ENCODE measurements around the gene EYS. TPM values are rescaled to one million over a fixed set of nuclear protein-coding genes. Genes with fewer than 3 reads are reported as not detected.

The EYS gene
- total and polyA plus RNA-seq, 2 donors, result 4.4 TPM; not detected in 1

DNA sequence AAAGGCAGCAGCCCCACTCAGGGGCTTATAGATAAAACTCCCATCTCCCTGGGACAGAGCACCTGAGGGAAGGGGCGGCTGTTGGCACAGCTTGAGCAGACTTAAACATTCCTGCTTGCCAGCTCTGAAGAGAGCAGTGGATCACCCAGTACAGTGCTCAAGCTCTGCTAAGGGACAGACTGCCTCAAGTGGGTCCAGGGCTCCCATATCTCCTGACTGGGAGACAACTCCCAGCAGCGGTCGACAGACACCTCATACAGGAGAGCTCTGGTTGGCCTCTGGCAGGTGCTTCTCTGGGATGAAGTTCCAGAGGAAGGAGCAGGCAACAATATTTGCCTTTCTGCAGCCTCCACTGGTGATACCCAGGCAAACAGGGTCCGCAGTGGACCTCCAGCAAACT is 810.1 kb downstream of the EYS start:
- H3K36me3 ChIP-seq (ENCODE audit: insufficient read depth), result no peaks in the 10 kb centered on the region
- H3K4me1 ChIP-seq (ENCODE audit: insufficient read depth), result no peaks in the 10 kb centered on the region
- 96% methylated on average over 4 of the region's 4 CpGs for WGBS
- H3K4me3 ChIP-seq (ENCODE audit: low read depth, low read length), result no peak overlapping the region
- DNase-seq (ENCODE audit: extremely low spot score), result no peak
- H3K27ac ChIP-seq (ENCODE audit: low read depth), result no peak overlapping the region

- no peak for DNase-seq (ENCODE audit: extremely low spot score)
- 94% methylated on average over 3 of the region's 3 CpGs for WGBS
- Histone ChIP-seq H3K36me3 (ENCODE audit: insufficient read depth) (no peaks in the 10 kb centered on the region), H3K27ac (ENCODE audit: low read depth) (no peak overlapping the region), H3K4me1 (ENCODE audit: insufficient read depth) (no peaks in the 10 kb centered on the region), H3K4me3 (ENCODE audit: low read depth, low read length) (no peak overlapping the region)
Observed at GRCh38 chr6:64895945-64896344, 811.1 kb downstream of the EYS start.

DNA sequence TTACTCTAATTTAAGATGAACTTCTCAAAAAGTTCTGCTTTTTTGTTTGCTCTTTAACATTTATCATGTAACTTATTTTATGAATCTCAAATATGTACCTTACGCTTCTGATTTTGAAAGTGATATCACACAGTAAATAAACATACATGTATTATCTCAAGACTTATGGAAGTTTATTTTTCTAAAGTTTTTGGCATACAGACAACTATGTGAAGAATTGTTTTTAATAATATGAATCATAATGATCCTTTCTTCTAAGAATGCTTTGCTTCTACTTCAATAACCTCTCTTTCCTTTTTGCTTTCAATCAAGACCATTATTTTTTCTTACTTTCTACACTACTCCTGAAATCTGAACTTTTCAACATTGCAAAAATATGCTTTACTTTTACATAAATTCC is 816.4 kb downstream of the EYS start:
- 60% methylated on average over 1 of the region's 1 CpG for WGBS
- H3K27ac ChIP-seq (ENCODE audit: low read depth), result no peak overlapping the region
- no peaks in the 10 kb centered on the region for H3K4me1 ChIP-seq (ENCODE audit: insufficient read depth)
- H3K4me3 ChIP-seq (ENCODE audit: low read depth, low read length), result no peak overlapping the region
- no peaks in the 10 kb centered on the region for H3K36me3 ChIP-seq (ENCODE audit: insufficient read depth)
- DNase-seq (ENCODE audit: extremely low spot score), result no peak

GRCh38 chr6:64889144-64889543 is 817.9 kb downstream of the EYS start:
- Histone ChIP-seq H3K4me3 (ENCODE audit: low read depth, low read length) (no peak overlapping the region), H3K36me3 (ENCODE audit: insufficient read depth) (no peaks in the 10 kb centered on the region), H3K4me1 (ENCODE audit: insufficient read depth) (no peaks in the 10 kb centered on the region), H3K27ac (ENCODE audit: low read depth) (no peak overlapping the region)
- WGBS, result 96% methylated on average over 3 of the region's 3 CpGs
- no peak for DNase-seq (ENCODE audit: extremely low spot score)

DNA sequence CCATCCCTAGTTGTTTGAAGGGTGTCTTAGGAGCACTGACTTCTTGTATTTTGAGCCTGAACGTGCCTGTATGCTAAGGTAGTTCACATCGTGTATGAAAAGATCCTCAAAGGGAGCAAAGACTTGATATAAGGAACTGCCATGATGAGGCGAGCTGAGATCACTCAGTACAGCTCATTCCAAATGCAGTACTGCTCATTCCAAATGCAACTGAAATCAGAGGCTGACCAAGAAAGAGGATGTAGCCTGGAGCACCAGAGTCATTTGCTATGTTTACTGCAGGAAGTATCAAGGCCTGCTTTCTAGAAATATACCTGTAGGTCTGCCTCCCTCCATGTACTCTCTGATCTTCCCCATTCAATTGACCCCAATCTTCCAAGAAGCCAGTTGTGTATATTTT is 832.2 kb downstream of the EYS start:
- no peaks in the 10 kb centered on the region for H3K36me3 ChIP-seq (ENCODE audit: insufficient read depth)
- no peaks in the 10 kb centered on the region for H3K4me1 ChIP-seq (ENCODE audit: insufficient read depth)
- WGBS, result 89% methylated on average over 3 of the region's 3 CpGs
- DNase-seq (ENCODE audit: extremely low spot score), result no peak
- no peak overlapping the region for H3K27ac ChIP-seq (ENCODE audit: low read depth)
- H3K4me3 ChIP-seq (ENCODE audit: low read depth, low read length), result no peak overlapping the region

- DNase-seq (ENCODE audit: extremely low spot score), result no peak
Observed at GRCh38 chr6:64872633-64873032, 834.4 kb downstream of the EYS start.

DNA sequence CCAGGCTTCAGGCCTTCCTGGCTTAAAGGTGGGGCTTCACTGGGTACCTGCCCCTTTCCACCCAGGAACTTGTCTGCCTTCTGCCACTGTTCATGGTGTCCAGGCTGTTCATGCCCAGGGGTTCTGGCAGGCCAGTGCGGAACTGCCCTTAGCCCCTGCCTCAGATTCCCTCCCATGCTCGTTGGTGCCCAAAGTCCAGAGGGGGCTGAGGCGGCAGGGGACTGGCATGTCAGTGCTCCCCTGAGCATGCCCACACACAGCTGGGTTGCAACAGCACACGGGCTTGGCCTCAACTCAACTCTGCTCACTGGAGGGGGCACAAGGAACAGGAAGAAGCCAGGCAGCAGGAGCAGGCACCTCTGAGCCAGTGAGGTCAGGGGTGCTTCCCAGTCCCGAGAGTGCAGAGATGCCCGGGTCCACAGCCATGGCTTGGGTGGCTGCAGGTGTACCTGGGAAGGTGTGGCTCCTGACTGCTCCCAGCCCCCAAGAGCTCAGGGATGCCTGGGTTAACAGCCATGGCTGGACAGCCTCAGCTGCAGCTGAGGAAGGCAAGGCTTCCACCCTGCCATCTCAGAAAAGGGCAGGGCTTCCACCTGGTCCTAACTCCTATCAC is 845.9 kb downstream of the EYS start:
- no peaks in the 10 kb centered on the region for H3K36me3 ChIP-seq (ENCODE audit: insufficient read depth)
- no peaks in the 10 kb centered on the region for H3K4me1 ChIP-seq (ENCODE audit: insufficient read depth)
- 92% methylated on average over 6 of the region's 6 CpGs for WGBS
- no peak overlapping the region for H3K4me3 ChIP-seq (ENCODE audit: low read depth, low read length)
- H3K27ac ChIP-seq (ENCODE audit: low read depth), result no peak overlapping the region
- no peak for DNase-seq (ENCODE audit: extremely low spot score)

More at GRCh38 chr6:64872633-64873032, 834.4 kb downstream of the EYS start:
- Histone ChIP-seq H3K4me1 (ENCODE audit: insufficient read depth) (no peaks in the 10 kb centered on the region), H3K27ac (ENCODE audit: low read depth) (no peak overlapping the region), H3K36me3 (ENCODE audit: insufficient read depth) (no peaks in the 10 kb centered on the region), H3K4me3 (ENCODE audit: low read depth, low read length) (no peak overlapping the region)

GRCh38 chr6:64860203-64860602 is 846.8 kb downstream of the EYS start:
- Histone ChIP-seq H3K4me3 (ENCODE audit: low read depth, low read length) (no peak overlapping the region), H3K27ac (ENCODE audit: low read depth) (no peak overlapping the region), H3K36me3 (ENCODE audit: insufficient read depth) (no peaks in the 10 kb centered on the region), H3K4me1 (ENCODE audit: insufficient read depth) (no peaks in the 10 kb centered on the region)
- WGBS, result 96% methylated on average over 2 of the region's 2 CpGs
- DNase-seq (ENCODE audit: extremely low spot score), result no peak

GRCh38 chr6:64850121-64850520 is 856.9 kb downstream of the EYS start:
- Histone ChIP-seq H3K4me3 (ENCODE audit: low read depth, low read length) (no peak overlapping the region), H3K27ac (ENCODE audit: low read depth) (no peak overlapping the region), H3K4me1 (ENCODE audit: insufficient read depth) (no peaks in the 10 kb centered on the region), H3K36me3 (ENCODE audit: insufficient read depth) (no peaks in the 10 kb centered on the region)
- 85% methylated on average over 1 of the region's 1 CpG for WGBS
- DNase-seq (ENCODE audit: extremely low spot score), result no peak

DNA sequence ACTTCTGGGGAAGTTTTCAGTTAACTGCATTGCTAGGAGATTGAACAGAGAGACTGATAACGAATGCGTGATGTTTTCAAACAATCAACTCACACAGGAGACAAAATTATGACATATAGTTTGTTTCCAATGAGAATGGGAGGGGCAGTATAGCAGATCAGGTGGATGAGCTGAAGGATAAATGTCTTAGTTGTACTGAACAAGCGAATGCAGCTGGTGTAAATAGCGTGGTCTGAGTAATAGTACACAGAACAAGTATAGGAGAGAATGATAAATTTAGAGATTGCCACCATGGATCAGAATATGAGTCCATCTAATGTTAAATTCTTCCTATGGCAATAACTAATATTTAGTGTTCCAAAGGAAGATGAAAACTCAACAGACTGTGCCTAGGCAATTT is 858.6 kb downstream of the EYS start:
- WGBS, result 91% methylated on average over 4 of the region's 4 CpGs
- Histone ChIP-seq H3K27ac (ENCODE audit: low read depth) (no peak overlapping the region), H3K4me1 (ENCODE audit: insufficient read depth) (no peaks in the 10 kb centered on the region), H3K4me3 (ENCODE audit: low read depth, low read length) (no peak overlapping the region), H3K36me3 (ENCODE audit: insufficient read depth) (no peaks in the 10 kb centered on the region)
- DNase-seq (ENCODE audit: extremely low spot score), result no peak

DNA sequence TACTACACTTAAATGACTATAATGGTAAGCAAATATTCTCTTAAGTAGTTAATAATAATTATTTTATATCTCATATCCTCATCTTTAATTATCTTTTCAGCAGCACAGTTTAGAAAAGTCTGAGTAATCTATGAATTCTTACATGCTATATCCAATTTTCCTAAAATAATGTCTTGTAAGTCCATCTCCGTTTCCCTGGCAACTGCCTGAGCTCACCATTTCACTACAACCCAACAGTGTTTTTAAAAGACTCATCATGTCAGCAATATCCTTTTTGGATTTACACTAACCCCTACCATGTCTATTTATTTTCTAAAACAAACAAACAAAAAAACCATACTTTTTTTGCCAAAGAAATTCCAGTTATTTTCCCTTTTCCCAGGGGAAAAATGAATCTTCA is 859.6 kb downstream of the EYS start:
- Histone ChIP-seq H3K4me1 (ENCODE audit: insufficient read depth) (no peaks in the 10 kb centered on the region), H3K27ac (ENCODE audit: low read depth) (no peak overlapping the region), H3K4me3 (ENCODE audit: low read depth, low read length) (no peak overlapping the region), H3K36me3 (ENCODE audit: insufficient read depth) (no peaks in the 10 kb centered on the region)
- DNase-seq (ENCODE audit: extremely low spot score), result no peak
- WGBS, result 78% methylated on average over 1 of the region's 1 CpG

GRCh38 chr6:64838726-64839125 is 868.3 kb downstream of the EYS start:
- Histone ChIP-seq H3K36me3 (ENCODE audit: insufficient read depth) (no peaks in the 10 kb centered on the region), H3K27ac (ENCODE audit: low read depth) (no peak overlapping the region), H3K4me1 (ENCODE audit: insufficient read depth) (no peaks in the 10 kb centered on the region), H3K4me3 (ENCODE audit: low read depth, low read length) (no peak overlapping the region)
- no peak for DNase-seq (ENCODE audit: extremely low spot score)

DNA sequence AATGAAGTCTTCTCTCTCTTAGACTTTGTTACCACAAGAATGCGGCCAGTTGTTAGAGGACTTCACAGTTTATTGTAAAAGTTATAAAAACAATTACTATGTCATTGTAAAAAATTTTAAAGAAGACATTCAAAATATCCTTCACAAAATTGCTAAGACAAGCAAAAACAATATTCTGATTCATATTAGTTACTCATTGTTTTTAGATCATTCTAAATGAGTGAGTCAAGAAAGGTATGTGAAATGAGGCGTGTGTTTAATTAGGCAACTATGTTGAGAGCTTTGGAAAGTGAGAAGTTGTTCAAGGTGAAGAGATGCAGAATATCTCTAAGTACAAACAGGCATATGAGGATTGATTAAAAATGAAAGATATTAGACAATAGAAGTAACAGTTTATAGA is 875.3 kb downstream of the EYS start:
- no peak overlapping the region for H3K4me3 ChIP-seq (ENCODE audit: low read depth, low read length)
- no peaks in the 10 kb centered on the region for H3K4me1 ChIP-seq (ENCODE audit: insufficient read depth)
- no peak overlapping the region for H3K27ac ChIP-seq (ENCODE audit: low read depth)
- WGBS, result 92% methylated on average over 2 of the region's 2 CpGs
- DNase-seq (ENCODE audit: extremely low spot score), result no peak
- no peaks in the 10 kb centered on the region for H3K36me3 ChIP-seq (ENCODE audit: insufficient read depth)

DNA sequence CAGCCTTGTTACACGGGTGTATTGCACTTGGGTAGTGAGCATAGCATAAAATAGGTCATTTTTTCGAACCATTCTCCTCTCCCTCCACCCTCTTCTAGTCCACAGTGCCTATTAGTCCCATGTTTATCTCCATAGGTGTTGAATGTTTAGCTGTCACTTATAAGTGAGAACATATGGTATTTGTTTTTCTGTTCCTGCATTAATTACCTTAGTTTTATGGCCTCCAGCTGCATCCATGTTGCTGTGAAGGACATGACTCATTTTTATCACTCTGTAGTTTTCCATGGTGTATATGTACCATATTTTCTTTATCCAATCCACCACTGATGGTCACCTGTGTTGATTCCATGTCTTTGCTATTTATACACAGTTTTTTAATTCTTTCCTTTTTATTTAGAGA is 889.5 kb downstream of the EYS start:
- Histone ChIP-seq H3K27ac (ENCODE audit: low read depth) (no peak overlapping the region), H3K4me1 (ENCODE audit: insufficient read depth) (no peaks in the 10 kb centered on the region), H3K36me3 (ENCODE audit: insufficient read depth) (no peaks in the 10 kb centered on the region), H3K4me3 (ENCODE audit: low read depth, low read length) (no peak overlapping the region)
- no peak for DNase-seq (ENCODE audit: extremely low spot score)
- 79% methylated on average over 2 of the region's 2 CpGs for WGBS

DNA sequence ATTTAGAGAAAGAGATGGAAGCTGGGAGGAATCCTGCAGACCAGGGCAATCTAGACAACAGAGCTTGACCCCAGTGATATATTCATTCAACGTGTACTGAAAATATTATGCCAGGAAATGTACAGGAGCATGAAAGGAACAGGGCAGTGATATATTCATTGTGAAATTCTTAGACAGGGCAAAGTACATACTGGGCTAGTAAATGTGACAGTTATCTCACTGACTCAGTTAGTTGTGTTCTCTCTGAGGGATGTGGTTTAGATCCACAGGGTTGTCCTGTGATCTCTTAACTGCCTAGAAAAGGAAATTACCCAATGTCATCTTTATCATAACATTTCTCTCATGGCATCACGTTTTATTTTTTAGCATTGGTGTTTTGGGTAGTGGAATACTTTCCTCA is 891.3 kb downstream of the EYS start:
- no peaks in the 10 kb centered on the region for H3K4me1 ChIP-seq (ENCODE audit: insufficient read depth)
- no peak for DNase-seq (ENCODE audit: extremely low spot score)
- WGBS, result 44% methylated on average over 2 of the region's 2 CpGs
- no peak overlapping the region for H3K27ac ChIP-seq (ENCODE audit: low read depth)
- no peaks in the 10 kb centered on the region for H3K36me3 ChIP-seq (ENCODE audit: insufficient read depth)
- no peak overlapping the region for H3K4me3 ChIP-seq (ENCODE audit: low read depth, low read length)

All from urinary bladder (tissue), 4 donors.